Measurements from ENCODE around the gene FTMT. TPM values are rescaled to one million over a fixed set of nuclear protein-coding genes. Genes with fewer than 3 reads are reported as not detected.
"Not testable (repeated sequence)": the region's sequence is repeated elsewhere in the genome, so short reads cannot be mapped to it uniquely, and the experiment has no call there.

Gene FTMT
- total RNA-seq, result not detected

- no peaks in the 10 kb centered on the region for H3K27me3 Mint-ChIP-seq (ENCODE audit: low read depth)
- ChIA-PET CTCF (no interaction called here), POLR2A (no interaction called here)
- ATAC-seq (no peak), DNase-seq (no peak)
- no peaks in the 10 kb centered on the region for H3K36me3 Mint-ChIP-seq (ENCODE audit: low read depth)
- no peaks in the 10 kb centered on the region for H3K4me1 Mint-ChIP-seq (ENCODE audit: low read depth)
- no peak within 1 kb of the TSS for H3K27ac Mint-ChIP-seq
- H3K9me3 Mint-ChIP-seq (ENCODE audit: insufficient read depth), result no peaks in the 10 kb centered on the region
- H3K4me3 Mint-ChIP-seq, result no peak within 1 kb of the TSS
These were observed at the start of gene FTMT for GRCh38 chr5:121851643-121852574. TSS of gene FTMT (plus strand) at chr5:121851882. CDS start at chr5:121851964, 82 bp downstream.

- H3K36me3 Mint-ChIP-seq (ENCODE audit: low read depth); POLR2A ChIA-PET; H3K9me3 Mint-ChIP-seq (ENCODE audit: insufficient read depth); H3K4me3 Mint-ChIP-seq; H3K27ac Mint-ChIP-seq; ATAC-seq; DNase-seq; H3K27me3 Mint-ChIP-seq (ENCODE audit: low read depth); H3K4me1 Mint-ChIP-seq (ENCODE audit: low read depth); CTCF ChIA-PET: not testable (repeated sequence)
These were observed 46.4 kb upstream of the FTMT start for GRCh38 chr5:121805251-121805650.

DNA sequence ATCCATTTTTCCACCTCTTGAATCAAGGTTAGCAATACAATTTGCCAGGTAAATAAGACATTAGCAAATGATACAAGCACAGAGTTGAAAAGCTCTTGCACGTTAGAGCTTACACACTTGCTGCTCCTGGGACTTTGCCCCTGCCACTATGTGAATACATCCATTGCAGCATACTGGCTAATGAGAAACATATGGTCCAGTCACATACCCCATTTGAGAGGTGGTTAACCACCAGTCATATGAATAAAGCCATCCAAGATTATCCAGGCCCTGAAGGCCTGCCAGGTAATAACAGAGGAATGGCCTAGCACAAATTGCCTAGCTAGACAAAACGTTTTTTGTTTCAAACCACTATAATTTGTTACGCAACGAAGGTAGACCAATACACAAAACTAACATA lies 45.8 kb upstream of the FTMT start:
- ChIA-PET CTCF (no interaction called here), POLR2A (no interaction called here)
- Mint-ChIP-seq H3K4me1 (ENCODE audit: low read depth) (no peaks in the 10 kb centered on the region), H3K27me3 (ENCODE audit: low read depth) (no peaks in the 10 kb centered on the region), H3K36me3 (ENCODE audit: low read depth) (no peaks in the 10 kb centered on the region), H3K9me3 (ENCODE audit: insufficient read depth) (peaks cover 3% of the 10 kb centered on the region), H3K27ac (no peak overlapping the region), H3K4me3 (no peak overlapping the region)
- DNase-seq (no peak), ATAC-seq (no peak)

DNA sequence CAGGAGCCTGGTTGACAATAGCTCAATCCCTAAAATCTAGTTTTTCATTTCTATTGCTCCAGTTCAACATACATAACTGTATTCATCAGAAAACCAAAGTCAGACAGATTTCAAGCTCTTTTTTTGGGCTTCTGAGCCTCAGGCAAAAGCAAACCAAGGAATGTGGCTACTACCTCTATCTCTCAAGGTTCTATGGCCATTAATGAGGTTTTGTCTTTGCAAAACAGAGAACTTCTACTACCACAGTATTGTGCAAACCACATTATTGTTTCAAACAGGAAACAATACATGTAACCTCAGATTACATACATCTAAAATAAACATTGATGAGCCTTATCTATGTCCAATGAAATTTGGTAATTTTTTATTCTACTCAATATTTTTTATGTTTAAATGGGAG lies 35.5 kb upstream of the FTMT start:
- ChIA-PET POLR2A (no interaction called here), CTCF (no interaction called here)
- Mint-ChIP-seq H3K4me1 (ENCODE audit: low read depth) (no peaks in the 10 kb centered on the region), H3K9me3 (ENCODE audit: insufficient read depth) (no peaks in the 10 kb centered on the region), H3K36me3 (ENCODE audit: low read depth) (no peaks in the 10 kb centered on the region), H3K27ac (no peak overlapping the region), H3K27me3 (ENCODE audit: low read depth) (no peaks in the 10 kb centered on the region), H3K4me3 (no peak overlapping the region)
- no peak for ATAC-seq
- no peak for DNase-seq

- no peaks in the 10 kb centered on the region for H3K27me3 Mint-ChIP-seq (ENCODE audit: low read depth)
- POLR2A ChIA-PET, result no interaction called here
- no peaks in the 10 kb centered on the region for H3K4me1 Mint-ChIP-seq (ENCODE audit: low read depth)
- H3K36me3 Mint-ChIP-seq (ENCODE audit: low read depth), result no peaks in the 10 kb centered on the region
- peaks cover 4% of the 10 kb centered on the region for H3K9me3 Mint-ChIP-seq (ENCODE audit: insufficient read depth)
- no peak overlapping the region for H3K4me3 Mint-ChIP-seq
- H3K27ac Mint-ChIP-seq, result no peak overlapping the region
- no peak for DNase-seq
- CTCF ChIA-PET, result no interaction called here
- ATAC-seq, result no peak
These were observed 31.9 kb upstream of the FTMT start for GRCh38 chr5:121819682-121820261.

DNA sequence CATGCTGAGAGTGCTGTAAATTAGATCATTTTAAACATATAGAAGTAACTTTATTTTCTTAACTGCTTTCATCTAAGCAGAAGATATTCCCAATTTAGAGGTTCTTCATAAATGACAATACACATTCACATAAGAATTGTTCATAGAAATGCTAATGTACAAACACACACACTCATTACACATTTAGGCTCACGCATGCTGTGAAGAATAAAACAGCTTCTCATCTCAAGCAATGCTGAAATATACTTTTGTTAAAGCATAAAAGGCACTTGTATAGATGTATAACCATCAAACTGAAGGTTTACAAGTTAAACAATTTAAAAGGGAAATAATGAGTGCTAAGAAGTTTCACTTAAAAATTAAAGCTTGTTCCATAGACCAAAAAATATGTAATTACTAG lies 18.1 kb upstream of the FTMT start:
- DNase-seq, result no peak
- H3K4me3 Mint-ChIP-seq, result no peak overlapping the region
- no peak overlapping the region for H3K27ac Mint-ChIP-seq
- H3K27me3 Mint-ChIP-seq (ENCODE audit: low read depth), result no peaks in the 10 kb centered on the region
- POLR2A ChIA-PET, result no interaction called here
- no peak for ATAC-seq
- H3K36me3 Mint-ChIP-seq (ENCODE audit: low read depth), result no peaks in the 10 kb centered on the region
- CTCF ChIA-PET, result no interaction called here
- no peaks in the 10 kb centered on the region for H3K4me1 Mint-ChIP-seq (ENCODE audit: low read depth)
- H3K9me3 Mint-ChIP-seq (ENCODE audit: insufficient read depth), result no peaks in the 10 kb centered on the region

- ChIA-PET CTCF (no interaction called here), POLR2A (no interaction called here)
- Mint-ChIP-seq H3K36me3 (ENCODE audit: low read depth) (no peaks in the 10 kb centered on the region), H3K27ac (no peak overlapping the region), H3K27me3 (ENCODE audit: low read depth) (no peaks in the 10 kb centered on the region), H3K4me1 (ENCODE audit: low read depth) (no peaks in the 10 kb centered on the region), H3K9me3 (ENCODE audit: insufficient read depth) (no peaks in the 10 kb centered on the region), H3K4me3 (no peak overlapping the region)
- DNase-seq (no peak), ATAC-seq (no peak)
These were observed 17.7 kb upstream of the FTMT start for GRCh38 chr5:121834021-121834420.

- DNase-seq (no peak), ATAC-seq (no peak)
- Mint-ChIP-seq H3K4me3 (no peak overlapping the region), H3K27me3 (ENCODE audit: low read depth) (no peaks in the 10 kb centered on the region), H3K36me3 (ENCODE audit: low read depth) (no peaks in the 10 kb centered on the region), H3K27ac (no peak overlapping the region), H3K4me1 (ENCODE audit: low read depth) (no peaks in the 10 kb centered on the region), H3K9me3 (ENCODE audit: insufficient read depth) (no peaks in the 10 kb centered on the region)
- ChIA-PET POLR2A (no interaction called here), CTCF (no interaction called here)
These were observed 9.8 kb upstream of the FTMT start for GRCh38 chr5:121841892-121842291.

GRCh38 chr5:121850272-121850671 lies 1.4 kb upstream of the FTMT start:
- Mint-ChIP-seq H3K27me3 (ENCODE audit: low read depth) (no peaks in the 10 kb centered on the region), H3K4me3 (no peak overlapping the region)

GRCh38 chr5:121853850-121854249 lies 2.2 kb downstream of the FTMT start:
- ChIA-PET CTCF (no interaction called here), POLR2A (no interaction called here)
- H3K27ac Mint-ChIP-seq, result no peak overlapping the region
- H3K4me1 Mint-ChIP-seq (ENCODE audit: low read depth), result no peaks in the 10 kb centered on the region
- H3K36me3 Mint-ChIP-seq (ENCODE audit: low read depth), result no peaks in the 10 kb centered on the region
- ATAC-seq (no peak), DNase-seq (no peak)
- no peak overlapping the region for H3K4me3 Mint-ChIP-seq
- H3K9me3 Mint-ChIP-seq (ENCODE audit: insufficient read depth), result no peaks in the 10 kb centered on the region
- H3K27me3 Mint-ChIP-seq (ENCODE audit: low read depth), result no peaks in the 10 kb centered on the region

More at GRCh38 chr5:121850272-121850671, 1.4 kb upstream of the FTMT start:
- ATAC-seq (no peak), DNase-seq (no peak)
- Mint-ChIP-seq H3K36me3 (ENCODE audit: low read depth) (no peaks in the 10 kb centered on the region), H3K9me3 (ENCODE audit: insufficient read depth) (no peaks in the 10 kb centered on the region), H3K4me1 (ENCODE audit: low read depth) (no peaks in the 10 kb centered on the region), H3K27ac (no peak overlapping the region)
- CTCF ChIA-PET, result no interaction called here
- POLR2A ChIA-PET, result no interaction called here

GRCh38 chr5:121862801-121863200 lies 11.1 kb downstream of the FTMT start:
- DNase-seq, result no peak
- Mint-ChIP-seq H3K27ac (no peak overlapping the region), H3K36me3 (ENCODE audit: low read depth) (no peaks in the 10 kb centered on the region), H3K9me3 (ENCODE audit: insufficient read depth) (no peaks in the 10 kb centered on the region), H3K27me3 (ENCODE audit: low read depth) (no peaks in the 10 kb centered on the region), H3K4me3 (no peak overlapping the region), H3K4me1 (ENCODE audit: low read depth) (no peaks in the 10 kb centered on the region)
- ChIA-PET CTCF (no interaction called here), POLR2A (no interaction called here)
- no peak for ATAC-seq

DNA sequence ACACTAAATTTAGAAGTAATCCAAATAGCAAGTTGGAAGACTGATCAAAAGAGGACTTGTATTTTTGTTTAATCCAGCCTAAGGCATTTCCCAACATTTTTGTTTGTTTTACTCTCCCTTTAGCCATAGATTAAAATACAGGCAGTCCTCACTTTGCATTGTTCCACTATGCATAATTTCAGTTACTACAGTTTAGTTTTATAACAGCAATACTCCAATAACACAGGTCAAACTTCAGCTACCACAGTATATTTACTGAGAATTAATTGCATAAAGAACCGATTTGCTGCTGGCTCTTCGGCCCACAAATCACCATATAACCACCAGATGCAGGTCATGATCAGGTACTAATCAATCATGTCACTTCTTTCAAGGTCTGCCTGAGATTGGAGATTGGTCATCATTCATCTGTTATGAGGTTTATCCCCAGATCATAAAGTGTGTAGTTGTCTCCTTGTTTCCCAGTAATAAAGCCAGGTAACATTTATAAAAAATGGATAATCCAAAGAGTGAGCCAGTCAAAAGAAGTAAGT lies 12.1 kb downstream of the FTMT start:
- ChIA-PET POLR2A (no interaction called here), CTCF (no interaction called here)
- Mint-ChIP-seq H3K27ac (no peak overlapping the region), H3K9me3 (ENCODE audit: insufficient read depth) (no peaks in the 10 kb centered on the region), H3K4me1 (ENCODE audit: low read depth) (no peaks in the 10 kb centered on the region), H3K27me3 (ENCODE audit: low read depth) (no peaks in the 10 kb centered on the region), H3K4me3 (no peak overlapping the region), H3K36me3 (ENCODE audit: low read depth) (no peaks in the 10 kb centered on the region)
- DNase-seq (no peak), ATAC-seq (no peak)
